Natural killer cell treated with Interleukin-12 subunit alpha and Interleukin-12 subunit beta and Interleukin-15 and Interleukin-18, amount 100 ng/mL, for 72 hours (primary cell): Measurements from ENCODE around the gene TSFM. TPM values are rescaled to one million over a fixed set of nuclear protein-coding genes. Genes with fewer than 3 reads are reported as not detected.
"Not testable (repeated sequence)": the region's sequence is repeated elsewhere in the genome, so short reads cannot be mapped to it uniquely, and the experiment has no call there.

ENCODE experiments used
- ATAC-seq, 2 donors: fragments of 150-1000 bp; cut with Tn5 transposase in 1 of 2; sonication (Bioruptor Pico), chemical (Tn5 transposase) in 1 of 2; 2 replicates each; pipeline ENCODE4 v1.10.0; 2021
- DNase-seq: peaks from one replicate; pipeline ENCODE4 v3.0.0; 2022; ENCODE audit warnings: low spot score
- H3K27ac Mint-ChIP-seq, 2 donors: 1 replicate in 1 of 2; 2 replicates in 1 of 2; pipeline ENCODE4 v1.8.0; 2022; ENCODE audit warnings: mixed read lengths in 2 of 2, mild to moderate bottlenecking in 1 of 2, moderate library complexity in 1 of 2
- H3K27me3 Mint-ChIP-seq, 2 donors: 1 replicate in 1 of 2; 2 replicates in 1 of 2; pipeline ENCODE4 v1.8.0; 2022; ENCODE audit warnings: mixed read lengths in 2 of 2
- H3K36me3 Mint-ChIP-seq: one replicate; pipeline ENCODE4 v1.8.0; 2022; ENCODE audit warnings: mixed read lengths
- H3K4me1 Mint-ChIP-seq, 2 donors: 1 replicate in 1 of 2; 2 replicates in 1 of 2; pipeline ENCODE4 v1.8.0; 2022; ENCODE audit warnings: low read depth in 2 of 2, mixed read lengths in 2 of 2, mild to moderate bottlenecking in 1 of 2
- H3K4me3 Mint-ChIP-seq: one replicate; pipeline ENCODE4 v1.8.0; 2022; ENCODE audit warnings: mixed read lengths
- H3K9me3 Mint-ChIP-seq: 2 replicates; pipeline ENCODE4 v1.8.0; 2022; ENCODE audit warnings: mixed read lengths
- total RNA-seq, 2 donors: library from RNA; stranded (reverse); gene quantifications; one replicate each; pipeline ENCODE4 v1.2.3, GENCODE V29; 2022

The TSFM gene
- total RNA-seq, 2 donors from 2014 or later: 43.2 to 44.6 TPM

GRCh38 chr12:57813971-57814772 is 31.6 kb downstream of the TSFM start:
- ATAC-seq (no peak), DNase-seq (no peak)
- no peak overlapping the region for H3K27ac Mint-ChIP-seq
- no peak overlapping the region for H3K4me3 Mint-ChIP-seq
- H3K27me3 Mint-ChIP-seq: no peaks in the 10 kb centered on the region
- no peaks in the 10 kb centered on the region for H3K9me3 Mint-ChIP-seq
- no peaks in the 10 kb centered on the region for H3K36me3 Mint-ChIP-seq
- no peaks in the 10 kb centered on the region for H3K4me1 Mint-ChIP-seq

- H3K4me1 Mint-ChIP-seq: no peaks in the 10 kb centered on the region
- no peak for ATAC-seq
- no peaks in the 10 kb centered on the region for H3K9me3 Mint-ChIP-seq
- no peaks in the 10 kb centered on the region for H3K27me3 Mint-ChIP-seq
- H3K27ac Mint-ChIP-seq: no peak overlapping the region
- no peak for DNase-seq
- H3K36me3 Mint-ChIP-seq: no peaks in the 10 kb centered on the region
- no peak overlapping the region for H3K4me3 Mint-ChIP-seq
Measured at GRCh38 chr12:57815177-57816000, 32.8 kb downstream of the TSFM start.

DNA sequence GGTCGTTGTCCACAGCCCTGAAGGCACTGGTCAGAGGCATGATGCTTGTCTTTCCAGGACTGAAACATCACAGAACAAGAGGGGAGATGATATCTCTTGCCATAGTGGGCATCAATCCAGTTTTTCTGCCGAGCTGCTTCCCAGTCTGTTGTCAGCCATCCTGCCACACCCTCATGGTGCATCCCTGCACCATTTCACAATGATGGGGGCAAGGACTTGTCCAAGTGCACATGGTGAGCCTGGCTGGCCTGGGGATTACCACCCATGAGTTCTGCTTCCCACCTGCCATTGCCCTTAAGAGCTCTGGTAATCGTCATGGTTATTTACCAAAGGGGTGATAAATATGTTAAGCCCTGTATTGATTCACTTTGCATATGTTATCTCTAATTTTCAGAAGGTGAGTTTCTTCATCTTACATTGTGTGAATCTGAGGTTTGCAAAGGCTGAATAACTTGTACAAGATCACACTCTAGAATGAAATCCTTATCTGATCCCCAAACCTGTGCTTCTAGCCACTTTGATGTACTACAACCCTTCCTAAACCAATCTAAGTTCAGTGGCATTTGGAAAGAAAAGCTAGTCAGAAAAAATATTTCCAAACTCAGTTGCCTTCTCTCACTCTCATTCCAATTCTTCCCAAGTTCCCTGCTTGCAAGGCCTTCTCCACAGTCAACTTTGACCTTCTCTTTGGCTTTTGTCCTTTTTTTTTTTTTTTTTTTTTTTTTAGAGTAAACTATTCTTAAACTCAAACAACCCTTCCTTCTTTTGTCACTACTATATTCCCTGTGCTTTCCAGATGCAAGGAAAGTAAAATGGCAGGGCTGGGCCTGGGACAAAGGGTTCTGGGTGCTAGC is 33.6 kb downstream of the TSFM start:
- H3K36me3 Mint-ChIP-seq: no peaks in the 10 kb centered on the region
- no peaks in the 10 kb centered on the region for H3K9me3 Mint-ChIP-seq
- DNase-seq: no peak
- no peaks in the 10 kb centered on the region for H3K4me1 Mint-ChIP-seq
- no peak for ATAC-seq
- no peak overlapping the region for H3K27ac Mint-ChIP-seq
- no peak overlapping the region for H3K4me3 Mint-ChIP-seq
- no peaks in the 10 kb centered on the region for H3K27me3 Mint-ChIP-seq

- Mint-ChIP-seq H3K4me3 (no peak overlapping the region), H3K9me3 (no peaks in the 10 kb centered on the region), H3K27ac (no peak overlapping the region), H3K4me1 (no peaks in the 10 kb centered on the region), H3K36me3 (no peaks in the 10 kb centered on the region), H3K27me3 (no peaks in the 10 kb centered on the region)
- DNase-seq (no peak), ATAC-seq (peak in 1 of 2 donors; percentile 43)
Measured at GRCh38 chr12:57816855-57817151, 34.2 kb downstream of the TSFM start.

- Mint-ChIP-seq H3K36me3 (no peaks in the 10 kb centered on the region), H3K4me1 (no peaks in the 10 kb centered on the region), H3K27me3 (no peaks in the 10 kb centered on the region), H3K4me3 (no peak overlapping the region), H3K27ac (no peak overlapping the region), H3K9me3 (no peaks in the 10 kb centered on the region)
- ATAC-seq (no peak), DNase-seq (no peak)
Measured at GRCh38 chr12:57817261-57817989, 34.8 kb downstream of the TSFM start.

DNA sequence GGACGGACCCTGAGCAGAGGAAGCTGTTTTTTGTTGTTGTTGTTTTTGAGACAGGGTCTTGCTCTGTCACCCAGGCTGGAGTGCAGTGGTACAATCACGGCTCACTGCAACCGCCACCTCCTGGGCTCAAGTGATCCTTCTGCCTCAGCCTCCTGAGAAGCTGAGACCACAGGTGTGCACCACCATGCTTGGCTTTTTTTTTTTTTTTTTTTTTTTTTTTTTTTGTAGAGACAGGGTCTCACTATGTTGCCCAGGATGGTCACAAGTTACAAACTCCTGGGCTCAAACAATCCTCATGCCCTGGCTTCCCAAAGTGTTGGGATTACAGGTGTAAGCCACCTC is 35.4 kb downstream of the TSFM start:
- not testable (repeated sequence) for H3K27me3 Mint-ChIP-seq, ATAC-seq, H3K9me3 Mint-ChIP-seq, H3K36me3 Mint-ChIP-seq, H3K4me1 Mint-ChIP-seq, H3K4me3 Mint-ChIP-seq, DNase-seq
- H3K27ac Mint-ChIP-seq: peak overlapping the region in 1 of 2 donors; percentile 22

DNA sequence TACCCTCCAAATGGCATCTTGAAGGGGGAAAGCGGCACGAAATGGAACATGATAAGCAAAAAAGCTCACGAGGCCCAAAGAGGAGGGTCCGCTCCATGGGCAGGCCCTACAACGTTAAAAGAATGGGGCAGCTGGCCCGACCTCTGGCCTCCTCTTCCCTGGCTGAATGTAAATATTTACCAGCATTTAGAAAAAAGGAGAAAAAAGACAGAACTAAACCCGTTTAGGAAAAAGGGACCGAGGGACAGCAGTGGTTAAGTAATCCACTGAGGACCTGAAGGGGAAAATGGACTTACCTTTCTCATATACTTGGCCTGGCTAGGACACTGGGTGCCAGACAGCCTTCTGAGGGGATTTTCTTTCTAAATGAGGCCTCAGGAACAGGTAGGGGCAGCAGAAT is 37.5 kb downstream of the TSFM start:
- H3K9me3 Mint-ChIP-seq, ATAC-seq, H3K36me3 Mint-ChIP-seq, H3K4me1 Mint-ChIP-seq, H3K4me3 Mint-ChIP-seq, DNase-seq, H3K27me3 Mint-ChIP-seq, H3K27ac Mint-ChIP-seq: not testable (repeated sequence)

DNA sequence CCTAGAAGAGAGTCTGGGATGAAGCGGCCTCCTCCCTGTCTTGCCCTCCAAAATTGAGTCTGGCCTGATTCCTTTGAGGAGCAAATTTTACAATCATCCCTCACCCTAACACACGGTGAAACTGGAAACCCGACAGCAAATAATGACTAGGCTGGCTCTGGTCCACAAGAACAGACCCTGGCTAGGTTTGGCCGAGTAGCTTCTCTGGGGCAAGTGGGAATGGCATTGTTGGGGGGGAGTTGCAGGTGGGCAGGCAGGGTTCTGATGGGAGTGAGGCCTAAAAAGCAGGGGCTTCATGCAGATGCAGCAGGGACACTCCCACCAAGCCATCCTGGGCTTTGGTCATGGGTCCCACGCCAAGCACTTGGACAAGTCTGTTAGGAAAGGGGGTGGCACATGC is 38.4 kb downstream of the TSFM start:
- not testable (repeated sequence) for DNase-seq, H3K4me3 Mint-ChIP-seq, H3K9me3 Mint-ChIP-seq, H3K4me1 Mint-ChIP-seq, H3K27me3 Mint-ChIP-seq, ATAC-seq, H3K36me3 Mint-ChIP-seq
- H3K27ac Mint-ChIP-seq: peak overlapping the region in 1 of 2 donors; percentile 23

DNA sequence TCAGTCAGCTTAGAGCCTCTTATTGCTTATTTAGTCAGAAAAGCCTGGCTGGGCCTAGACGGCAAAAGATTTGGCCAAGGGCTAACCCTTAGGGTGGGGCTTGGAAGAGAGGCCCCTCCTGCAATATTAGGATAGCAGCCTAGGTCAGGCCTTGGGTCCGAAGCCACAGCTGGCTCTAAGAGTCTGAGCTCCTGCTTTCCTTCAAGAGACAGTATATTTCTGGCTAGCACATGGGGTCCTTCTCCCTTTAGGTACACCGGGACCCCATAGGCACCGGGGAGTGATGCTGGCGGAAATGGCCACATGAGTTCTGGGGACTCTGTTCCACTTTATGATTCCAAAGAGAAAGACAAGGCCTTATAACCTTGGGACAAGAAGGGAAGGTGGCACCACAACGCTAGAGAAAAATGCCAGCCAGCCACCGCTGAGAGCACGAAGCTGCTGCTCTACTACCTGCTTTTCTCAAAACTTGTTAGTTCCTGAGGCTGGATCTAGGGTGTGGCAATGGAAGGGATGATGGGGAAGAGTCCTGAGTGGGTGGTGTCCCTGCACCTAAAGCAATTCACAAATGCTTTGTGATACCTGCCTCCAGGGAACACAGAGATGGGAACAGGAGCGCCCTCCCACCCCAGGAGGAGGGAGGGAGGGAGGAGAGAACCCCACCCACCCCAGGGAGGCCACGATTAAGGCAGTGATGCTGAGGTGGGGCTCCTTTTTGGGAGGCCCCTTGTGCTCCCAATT is 39.1 kb downstream of the TSFM start:
- Mint-ChIP-seq H3K27me3 (no peaks in the 10 kb centered on the region), H3K36me3 (peaks cover 5% of the 10 kb centered on the region), H3K4me1 (peaks cover 0 to 3% of the 10 kb centered on the region in 2 donors), H3K9me3 (no peaks in the 10 kb centered on the region), H3K27ac (no peak overlapping the region), H3K4me3 (no peak overlapping the region)
- DNase-seq (no peak), ATAC-seq (no peak)

DNA sequence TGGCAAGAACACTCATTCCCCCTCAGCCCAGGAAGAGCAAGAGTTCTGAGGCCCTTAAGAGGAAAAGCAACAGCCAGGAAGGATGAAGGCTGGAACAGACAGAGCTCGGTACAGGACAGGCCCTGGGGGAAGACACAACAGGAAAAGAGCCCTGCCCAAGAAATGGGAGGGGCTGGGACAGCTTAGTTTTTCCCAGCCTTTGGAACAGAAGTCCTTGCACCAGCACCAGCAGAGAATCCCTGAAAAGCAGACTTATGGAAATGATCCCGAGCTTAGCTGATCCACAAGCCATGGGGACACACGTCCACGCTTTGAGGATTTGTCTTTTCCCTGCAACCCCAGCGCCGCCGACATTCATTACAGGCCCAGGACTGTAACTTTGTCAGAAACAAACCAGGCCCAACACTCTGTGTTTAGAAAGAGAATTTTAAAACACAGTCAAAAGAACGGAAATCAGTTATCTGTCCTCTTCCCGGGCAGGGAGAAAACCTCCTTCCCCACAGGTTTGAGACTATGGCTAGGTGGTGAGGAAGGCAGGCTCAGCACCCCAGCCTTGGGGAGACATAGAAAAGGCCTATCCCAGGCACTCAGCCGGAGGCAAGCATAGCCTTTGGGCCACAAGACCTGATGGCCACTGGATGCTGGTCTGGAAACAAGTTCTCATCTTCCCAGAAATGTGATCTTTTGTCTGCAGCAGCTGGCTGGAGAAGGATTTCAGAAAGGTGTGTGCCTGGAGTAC is 40.0 kb downstream of the TSFM start:
- DNase-seq: no peak
- Mint-ChIP-seq H3K4me1 (peaks cover 0 to 6% of the 10 kb centered on the region in 2 donors), H3K9me3 (no peaks in the 10 kb centered on the region), H3K36me3 (peaks cover 5% of the 10 kb centered on the region), H3K27ac (peak overlapping the region in 1 of 2 donors; percentile 66), H3K27me3 (no peaks in the 10 kb centered on the region), H3K4me3 (no peak overlapping the region)
- no peak for ATAC-seq

DNA sequence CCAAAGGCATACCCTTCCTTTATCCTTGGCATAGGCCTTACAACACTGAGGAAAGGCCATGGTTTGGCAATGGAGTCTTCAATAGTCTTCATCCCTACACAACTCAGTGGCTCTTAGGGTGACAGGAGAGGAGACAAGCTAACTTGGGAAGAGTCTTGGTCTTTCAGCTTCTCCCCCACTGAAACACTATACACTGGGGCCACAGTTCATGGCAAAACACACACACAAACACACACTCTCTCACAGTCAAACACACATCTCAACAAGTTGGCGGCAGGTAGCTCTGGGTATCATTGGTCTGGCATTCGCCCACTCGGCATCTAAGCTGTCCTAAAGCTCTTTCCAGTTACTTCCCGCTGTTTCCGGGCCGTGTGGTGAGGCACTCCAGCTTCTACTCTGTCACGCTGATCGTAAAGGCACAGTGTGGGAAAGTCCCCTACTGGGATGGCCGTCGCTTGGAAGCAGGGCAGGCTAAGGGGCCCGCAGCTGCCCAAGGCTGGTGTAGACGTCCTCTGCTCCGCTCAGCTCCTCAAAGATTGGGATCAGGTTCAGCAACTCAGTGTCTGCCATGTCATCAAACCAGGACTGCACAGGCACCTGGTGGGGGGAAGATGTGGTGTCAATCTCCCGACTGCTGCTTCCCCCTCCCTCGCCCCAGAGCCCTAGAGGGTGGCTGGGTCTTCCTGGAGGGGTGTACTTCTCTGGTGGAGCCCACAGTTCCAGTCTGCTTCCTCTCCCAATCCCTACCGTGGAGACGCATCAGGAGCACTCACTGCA is 40.7 kb downstream of the TSFM start:
- Mint-ChIP-seq H3K27me3 (no peaks in the 10 kb centered on the region), H3K27ac (peak overlapping the region in 1 of 2 donors; percentile 66), H3K4me3 (no peak overlapping the region), H3K4me1 (peaks cover 0 to 6% of the 10 kb centered on the region in 2 donors), H3K9me3 (no peaks in the 10 kb centered on the region), H3K36me3 (peaks cover 5% of the 10 kb centered on the region)
- ATAC-seq (peak in 1 of 2 donors; percentile 3), DNase-seq (no peak)
